HFFc6 (cell line): ENCODE measurements around the gene GJD3. TPM values are rescaled to one million over a fixed set of nuclear protein-coding genes. Genes with fewer than 3 reads are reported as not detected.

Source experiments
- DNase-seq: peaks from one replicate; pipeline ENCODE4 v3.0.0-alpha.2; 2018
- H3K27ac Mint-ChIP-seq: 2 replicates; pipeline ENCODE4 v1.8.0; 2020; ENCODE audit warnings: mild to moderate bottlenecking, mixed read lengths
- H3K27me3 Mint-ChIP-seq: 2 replicates; pipeline ENCODE4 v1.8.0; 2021; ENCODE audit warnings: mild to moderate bottlenecking, moderate library complexity, mixed read lengths; ENCODE audit not compliant: insufficient read depth
- H3K36me3 Mint-ChIP-seq: 2 replicates; pipeline ENCODE4 v1.8.0; 2021; ENCODE audit warnings: low read depth, mixed read lengths
- H3K4me1 Mint-ChIP-seq: 2 replicates; pipeline ENCODE4 v1.8.0; 2020; ENCODE audit warnings: low read depth, mixed read lengths
- H3K4me3 Mint-ChIP-seq: 2 replicates; pipeline ENCODE4 v1.8.0; 2020; ENCODE audit warnings: mild to moderate bottlenecking, moderate library complexity, mixed read lengths
- H3K9me3 Mint-ChIP-seq: 2 replicates; pipeline ENCODE4 v1.8.0; 2020; ENCODE audit warnings: mild to moderate bottlenecking, mixed read lengths
- total RNA-seq, 6 experiments: library from RNA; stranded (reverse); fragmentation: NEBNext Ultra II Directional; extraction: Animal tissue kit (Norgen Biotek cat#: 25700); gene quantifications; 2 replicates in 1 of 6; 3 replicates in 5 of 6; pipeline ENCODE4 v1.2.3, GENCODE V29; 2021
- TF ChIP-seq, protein P1 (sequence below): fragments of 200-600 bp; sonication (generic); IDR thresholded peaks from 2 replicates; pipeline ENCODE4 v1.5.0; 2021; ENCODE audit warnings: antibody characterized with exemption, mild to moderate bottlenecking

Gene GJD3
- total RNA-seq, 6 experiments from 2014 or later, result 0.36 to 1.4 (median 0.81) TPM

DNA sequence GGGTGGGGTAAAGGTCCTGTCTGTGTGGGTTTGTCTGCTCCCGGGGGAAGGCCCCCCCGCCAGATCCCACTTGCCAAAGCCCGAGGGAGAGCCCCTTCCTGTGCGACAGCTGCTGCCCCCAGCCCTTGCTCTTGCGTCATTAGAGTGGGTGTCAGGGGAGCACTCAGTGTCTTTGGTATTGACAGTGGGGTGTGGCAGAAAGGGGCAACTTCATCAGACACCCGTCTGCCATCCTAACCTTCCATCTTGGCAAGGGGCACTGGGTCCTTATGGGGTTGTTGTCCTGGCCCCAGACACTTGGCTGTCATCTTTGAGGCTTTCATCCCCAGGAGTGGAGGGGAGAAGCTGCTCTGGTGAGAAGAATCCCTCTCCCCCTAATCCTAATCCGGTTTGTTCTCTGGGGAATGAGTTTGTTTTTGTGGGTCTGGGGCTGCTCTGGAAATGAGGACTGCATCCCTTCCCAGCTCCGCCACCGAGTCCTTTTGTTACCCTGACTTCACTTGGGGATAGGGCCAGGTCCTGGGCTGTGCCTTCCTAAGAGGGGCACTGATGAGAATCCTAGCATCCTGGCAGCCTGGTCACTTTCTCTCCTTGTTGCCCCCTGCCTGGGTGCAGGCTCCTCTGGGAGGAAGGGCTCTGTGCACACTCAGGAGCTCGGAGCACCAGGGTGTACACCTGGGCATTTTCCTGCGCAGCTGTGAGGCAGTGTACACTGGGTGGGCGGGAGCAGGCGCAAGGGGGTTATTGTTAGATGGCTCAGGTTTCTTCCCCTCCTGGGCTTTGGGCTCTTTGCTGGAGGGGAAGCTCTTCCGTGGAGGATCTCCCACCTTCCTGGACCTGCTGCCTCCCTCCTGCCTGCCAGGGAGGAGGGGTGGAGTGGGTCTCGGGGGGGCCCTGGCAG lies 21.1 kb downstream of the GJD3 start:
- TF ChIP-seq, protein P1, sequence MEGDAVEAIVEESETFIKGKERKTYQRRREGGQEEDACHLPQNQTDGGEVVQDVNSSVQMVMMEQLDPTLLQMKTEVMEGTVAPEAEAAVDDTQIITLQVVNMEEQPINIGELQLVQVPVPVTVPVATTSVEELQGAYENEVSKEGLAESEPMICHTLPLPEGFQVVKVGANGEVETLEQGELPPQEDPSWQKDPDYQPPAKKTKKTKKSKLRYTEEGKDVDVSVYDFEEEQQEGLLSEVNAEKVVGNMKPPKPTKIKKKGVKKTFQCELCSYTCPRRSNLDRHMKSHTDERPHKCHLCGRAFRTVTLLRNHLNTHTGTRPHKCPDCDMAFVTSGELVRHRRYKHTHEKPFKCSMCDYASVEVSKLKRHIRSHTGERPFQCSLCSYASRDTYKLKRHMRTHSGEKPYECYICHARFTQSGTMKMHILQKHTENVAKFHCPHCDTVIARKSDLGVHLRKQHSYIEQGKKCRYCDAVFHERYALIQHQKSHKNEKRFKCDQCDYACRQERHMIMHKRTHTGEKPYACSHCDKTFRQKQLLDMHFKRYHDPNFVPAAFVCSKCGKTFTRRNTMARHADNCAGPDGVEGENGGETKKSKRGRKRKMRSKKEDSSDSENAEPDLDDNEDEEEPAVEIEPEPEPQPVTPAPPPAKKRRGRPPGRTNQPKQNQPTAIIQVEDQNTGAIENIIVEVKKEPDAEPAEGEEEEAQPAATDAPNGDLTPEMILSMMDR, result no peak
- no peak for DNase-seq
- Mint-ChIP-seq H3K9me3 (no peaks in the 10 kb centered on the region), H3K27me3 (peaks cover 6% of the 10 kb centered on the region), H3K4me1 (peaks cover 64% of the 10 kb centered on the region), H3K27ac (peak overlapping the region; percentile 86), H3K4me3 (peak overlapping the region; percentile 93), H3K36me3 (0 out of 2 replicates have a peak, but pooled peaks cover 5% of the 10 kb centered on the region)

DNA sequence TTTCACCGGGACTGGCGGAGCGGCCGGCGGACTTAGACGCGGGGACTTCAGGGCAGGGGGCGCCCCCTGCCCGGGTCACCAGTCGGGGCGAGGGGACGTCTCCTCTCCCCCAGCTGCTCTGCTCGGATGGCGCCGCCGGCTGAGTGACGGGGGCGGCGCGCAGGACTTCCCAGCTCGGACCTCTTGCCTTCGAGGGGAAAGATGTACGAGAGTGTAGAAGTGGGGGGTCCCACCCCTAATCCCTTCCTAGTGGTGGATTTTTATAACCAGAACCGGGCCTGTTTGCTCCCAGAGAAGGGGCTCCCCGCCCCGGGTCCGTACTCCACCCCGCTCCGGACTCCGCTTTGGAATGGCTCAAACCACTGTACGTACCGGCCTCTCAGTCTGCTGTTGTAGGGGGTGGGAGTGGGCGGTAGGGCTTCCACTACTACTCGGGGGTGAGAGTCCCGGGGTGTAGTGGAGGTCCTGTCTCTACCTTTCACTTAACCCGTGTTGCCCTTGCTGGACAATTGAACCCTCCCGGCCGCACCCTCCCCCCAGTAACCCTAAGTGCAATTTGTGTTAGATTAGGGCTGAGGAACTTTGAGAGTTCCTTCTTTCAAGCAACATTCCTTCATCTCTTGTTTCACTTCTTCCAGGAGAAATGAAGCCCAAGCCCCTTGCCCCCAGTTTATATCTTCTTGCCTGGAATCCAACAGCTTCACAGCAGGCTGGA lies 21.9 kb downstream of the GJD3 start:
- H3K9me3 Mint-ChIP-seq, result no peaks in the 10 kb centered on the region
- H3K4me3 Mint-ChIP-seq, result peak overlapping the region; percentile 93
- H3K27me3 Mint-ChIP-seq, result peaks cover 6% of the 10 kb centered on the region
- 0 out of 2 replicates have a peak, but pooled peaks cover 5% of the 10 kb centered on the region for H3K36me3 Mint-ChIP-seq
- peak overlapping the region; percentile 86 for H3K27ac Mint-ChIP-seq
- no peak for DNase-seq
- TF ChIP-seq, protein P1, result peak; percentile 43; the same call in 1 of the 2 replicates
- peaks cover 70% of the 10 kb centered on the region for H3K4me1 Mint-ChIP-seq

DNA sequence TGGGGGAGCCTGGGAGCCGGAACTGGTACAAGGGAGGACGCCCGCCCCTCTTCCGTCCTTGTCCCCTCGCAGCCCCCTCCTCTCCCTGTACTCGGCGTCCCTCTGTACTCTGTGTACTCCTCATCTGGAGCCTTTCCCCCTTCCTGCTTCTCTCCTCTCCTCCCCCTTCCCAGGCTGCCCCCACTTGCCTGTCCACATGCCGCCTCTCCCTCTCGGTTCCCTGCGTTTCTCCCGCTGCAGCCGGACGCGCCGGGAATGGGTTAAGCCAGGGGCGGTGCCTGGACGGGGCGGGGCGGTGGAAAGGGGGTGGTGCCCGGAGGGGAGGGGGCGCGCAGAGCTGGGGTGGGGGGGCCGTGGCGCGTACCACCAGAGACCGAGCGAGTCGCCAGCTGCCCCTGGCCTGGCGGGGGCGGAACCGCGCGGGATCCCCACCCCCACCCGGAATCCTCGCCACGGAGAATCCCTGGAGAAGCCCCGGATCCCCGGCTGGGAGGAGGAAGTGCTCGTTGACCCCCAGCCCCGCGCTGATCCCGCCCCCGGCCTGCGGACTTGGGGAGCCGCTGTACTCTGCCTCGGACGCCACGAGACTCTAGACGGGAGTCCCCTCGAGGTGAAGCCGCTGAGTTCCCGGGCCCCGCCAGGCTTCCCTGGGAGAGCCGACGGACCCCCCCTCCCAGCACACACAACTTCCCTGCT lies 22.6 kb downstream of the GJD3 start:
- peak overlapping the region; percentile 89 for H3K27ac Mint-ChIP-seq
- H3K27me3 Mint-ChIP-seq, result peaks cover 6% of the 10 kb centered on the region
- 0 out of 2 replicates have a peak, but pooled peaks cover 5% of the 10 kb centered on the region for H3K36me3 Mint-ChIP-seq
- peak; percentile 47 for DNase-seq
- TF ChIP-seq, protein P1, result no peak
- H3K4me3 Mint-ChIP-seq, result peak overlapping the region; percentile 93
- H3K4me1 Mint-ChIP-seq, result peaks cover 67% of the 10 kb centered on the region
- no peaks in the 10 kb centered on the region for H3K9me3 Mint-ChIP-seq

DNA sequence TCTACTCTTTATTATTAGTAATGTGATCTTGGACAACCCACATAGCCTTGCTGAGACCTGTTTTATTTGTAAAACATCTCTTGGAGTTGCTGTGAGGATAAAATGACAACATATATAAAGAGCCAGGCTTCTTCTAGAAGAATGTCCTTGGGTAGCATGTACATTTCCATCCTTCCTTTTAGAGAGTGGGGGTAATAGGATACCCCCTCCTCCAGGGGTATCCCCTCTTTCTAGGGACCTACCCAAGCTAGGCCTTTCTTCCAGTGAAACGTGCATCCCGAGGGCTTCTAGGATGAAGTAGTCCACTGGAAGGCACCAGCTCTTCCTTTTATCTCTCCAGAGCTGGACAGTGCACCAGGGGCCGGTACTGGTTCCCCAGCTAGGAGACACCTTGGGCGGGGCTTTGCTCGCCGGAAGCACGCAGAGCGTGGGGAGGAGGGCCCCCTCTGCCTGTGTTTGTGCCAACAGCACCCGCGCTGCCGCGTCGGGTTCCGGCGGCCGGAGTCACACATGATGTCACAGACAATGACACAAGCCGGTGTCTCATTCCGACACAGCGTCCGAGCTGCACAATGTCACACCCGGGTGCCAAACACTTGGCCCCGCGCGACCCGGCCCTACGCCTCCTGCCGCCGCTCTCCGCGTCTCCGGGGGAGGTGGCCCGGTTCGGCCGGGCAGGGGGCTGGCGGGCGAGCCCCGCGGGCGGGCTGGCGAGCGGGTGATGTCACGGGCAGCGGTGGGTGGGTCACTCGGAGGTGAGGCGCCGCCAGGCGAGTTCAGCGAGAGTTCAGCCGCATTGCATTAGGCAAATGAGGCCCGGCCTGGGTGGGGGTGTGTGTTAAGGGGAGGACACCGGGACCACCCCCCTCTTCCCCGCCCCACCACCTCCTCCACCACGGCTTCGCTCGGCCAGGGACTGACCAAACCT lies 23.4 kb downstream of the GJD3 start:
- Mint-ChIP-seq H3K36me3 (0 out of 2 replicates have a peak, but pooled peaks cover 5% of the 10 kb centered on the region), H3K27me3 (peaks cover 5% of the 10 kb centered on the region; the same call in 1 of the 2 replicates), H3K9me3 (no peaks in the 10 kb centered on the region), H3K27ac (peak overlapping the region; percentile 89), H3K4me1 (peaks cover 62% of the 10 kb centered on the region), H3K4me3 (peak overlapping the region; percentile 93)
- TF ChIP-seq, protein P1, result peak; percentile 66
- DNase-seq, result peak; percentile 89
